Measurements from ENCODE around the gene DCLK3. TPM values are rescaled to one million over a fixed set of nuclear protein-coding genes. Genes with fewer than 3 reads are reported as not detected.

The DCLK3 gene
- polyA plus RNA-seq, 1 donor (not counting 4 experiments of a cell fraction or from before 2014, with no cell fraction given): not detected

DNA sequence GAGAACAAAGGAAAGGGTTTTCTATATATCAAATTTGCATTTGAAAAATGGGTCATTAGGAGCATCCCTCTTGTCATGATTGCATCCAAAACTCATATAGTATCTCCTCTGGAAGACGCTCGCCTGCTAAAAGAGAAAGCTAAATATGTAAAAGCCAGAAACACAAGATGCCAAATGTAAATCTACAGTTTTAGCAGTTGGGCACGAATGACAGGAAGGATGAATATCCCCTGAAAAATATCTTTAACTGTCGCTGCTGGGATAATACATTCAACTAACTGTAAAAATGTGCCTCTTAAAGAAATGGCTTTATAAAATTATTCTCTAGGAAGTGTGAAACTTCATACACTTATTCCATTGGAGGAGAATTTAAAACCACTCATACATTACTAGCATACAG, 101.7 kb downstream of the DCLK3 start:
- no peak overlapping the region for H3K27ac ChIP-seq (ENCODE audit: control insufficient read depth, insufficient read depth, low read length)
- H4K20me1 ChIP-seq (ENCODE audit: control insufficient read depth, extremely low read depth, insufficient read depth, low read length): no peaks in the 10 kb centered on the region
- H3K4me3 ChIP-seq (ENCODE audit: control insufficient read depth in 2 of 3, extremely low read depth in 1 of 3, insufficient read depth in 2 of 3, low read depth in 1 of 3, low read length in 3 of 3): no peak overlapping the region
- H3K4me1 ChIP-seq (ENCODE audit: control insufficient read depth, extremely low read depth, insufficient read depth, low read length): no peaks in the 10 kb centered on the region
- no peaks in the 10 kb centered on the region for H3K9me3 ChIP-seq (ENCODE audit: control insufficient read depth, low read depth, low read length)
- DNase-seq (ENCODE audit: low read depth, low spot score): no peak
- dilution Hi-C loops (cut with MboI; ENCODE audit: extremely low pct_ligation_motif_present, low sequenced_read_pairs): no loop called here
- H3K36me3 ChIP-seq (ENCODE audit: control insufficient read depth in 2 of 2, extremely low read depth in 1 of 2, insufficient read depth in 2 of 2, low read length in 2 of 2): no peaks in the 10 kb centered on the region
- no peaks in the 10 kb centered on the region for H3K9me1 ChIP-seq (ENCODE audit: control insufficient read depth, extremely low read depth, insufficient read depth, low read length)
- H3K4me2 ChIP-seq (ENCODE audit: control insufficient read depth, extremely low read depth, insufficient read depth, low read depth, low read length): no peak overlapping the region
- TF ChIP-seq EZH2 (IDR thresholded peaks at IDR 0.05; ENCODE audit: low read length): no peak
- TF ChIP-seq, protein P1, sequence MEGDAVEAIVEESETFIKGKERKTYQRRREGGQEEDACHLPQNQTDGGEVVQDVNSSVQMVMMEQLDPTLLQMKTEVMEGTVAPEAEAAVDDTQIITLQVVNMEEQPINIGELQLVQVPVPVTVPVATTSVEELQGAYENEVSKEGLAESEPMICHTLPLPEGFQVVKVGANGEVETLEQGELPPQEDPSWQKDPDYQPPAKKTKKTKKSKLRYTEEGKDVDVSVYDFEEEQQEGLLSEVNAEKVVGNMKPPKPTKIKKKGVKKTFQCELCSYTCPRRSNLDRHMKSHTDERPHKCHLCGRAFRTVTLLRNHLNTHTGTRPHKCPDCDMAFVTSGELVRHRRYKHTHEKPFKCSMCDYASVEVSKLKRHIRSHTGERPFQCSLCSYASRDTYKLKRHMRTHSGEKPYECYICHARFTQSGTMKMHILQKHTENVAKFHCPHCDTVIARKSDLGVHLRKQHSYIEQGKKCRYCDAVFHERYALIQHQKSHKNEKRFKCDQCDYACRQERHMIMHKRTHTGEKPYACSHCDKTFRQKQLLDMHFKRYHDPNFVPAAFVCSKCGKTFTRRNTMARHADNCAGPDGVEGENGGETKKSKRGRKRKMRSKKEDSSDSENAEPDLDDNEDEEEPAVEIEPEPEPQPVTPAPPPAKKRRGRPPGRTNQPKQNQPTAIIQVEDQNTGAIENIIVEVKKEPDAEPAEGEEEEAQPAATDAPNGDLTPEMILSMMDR (optimal IDR thresholded peaks at IDR 0.05 in 1 of 3, IDR thresholded peaks at IDR 0.05 in 1 of 3, conservative IDR thresholded peaks at IDR 0.05 in 1 of 3; ENCODE audit: extremely low read depth in 1 of 3, insufficient read depth in 2 of 3, low read length in 3 of 3): no peak
- no peak for FAIRE-seq
- no peak overlapping the region for H2AFZ ChIP-seq (ENCODE audit: control insufficient read depth, low read length)
- H3K79me2 ChIP-seq (ENCODE audit: control insufficient read depth, insufficient read depth, low read length): no peaks in the 10 kb centered on the region
- no peaks in the 10 kb centered on the region for H3K27me3 ChIP-seq (ENCODE audit: control insufficient read depth, extremely low read depth, insufficient read depth, low read length)
- H3K9ac ChIP-seq (ENCODE audit: control insufficient read depth, extremely low read depth, insufficient read depth, low read length): no peak overlapping the region

Other genes starting within 250 kb of the DCLK3 start
- gene TRANK1, start 180.5 kb upstream of the DCLK3 start, polyA plus RNA-seq: 2.5 to 4.7 TPM (median 3.2 TPM) in 3 replicates
- gene EPM2AIP1, start 228.6 kb upstream of the DCLK3 start, polyA plus RNA-seq: 3.8 to 5.5 TPM (median 5.2 TPM) in 3 replicates
- gene MLH1, start 229.0 kb upstream of the DCLK3 start, polyA plus RNA-seq: 30.5 to 44.7 TPM (median 33.7 TPM) in 3 replicates

All from keratinocyte (primary cell).